RPMI7951 (cell line): Measurements from ENCODE around the gene VEGFC. TPM values are rescaled to one million over a fixed set of nuclear protein-coding genes. Genes with fewer than 3 reads are reported as not detected.

Experiments used
- DNase-seq: peaks from one replicate; pipeline ENCODE4 v3.0.0-alpha.2; 2012; ENCODE audit warnings: low read depth
- total RNA-seq: library from RNA; depleted of rRNA; stranded (reverse); fragments of >200 nt; shearing (Covaris generic); gene quantifications from 2 replicates; pipeline ENCODE4 v1.2.3, GENCODE V29; 2014

Gene VEGFC
- total RNA-seq, 1 experiment from 2014 or later = 58.6 TPM

GRCh38 chr4:176690716-176691115 is 102.0 kb downstream of the VEGFC start:
- no peak for DNase-seq

DNA sequence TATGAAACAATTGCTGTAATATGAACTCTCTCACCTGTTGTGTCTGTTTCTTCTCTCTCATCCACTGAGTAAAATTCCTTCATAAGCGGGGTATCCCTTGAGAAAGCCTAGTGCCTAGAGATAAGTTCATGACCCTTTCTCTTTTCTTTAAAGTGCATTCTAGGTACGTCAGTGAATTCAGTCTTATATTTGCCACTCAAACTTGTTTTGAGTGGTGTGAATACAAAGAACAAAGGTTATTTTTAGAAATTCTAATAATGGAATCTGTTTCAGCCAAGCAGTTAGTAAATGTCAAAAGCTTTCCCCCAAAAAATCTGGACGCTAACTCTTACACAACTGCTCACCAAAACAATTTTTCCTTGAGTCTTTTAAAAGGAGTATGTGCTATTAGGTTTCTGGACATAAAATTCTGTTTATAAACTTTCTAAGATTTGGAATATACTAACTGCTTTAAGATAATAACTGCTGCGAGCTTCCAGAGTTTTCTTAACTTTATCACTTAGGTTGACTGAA is 112.0 kb downstream of the VEGFC start:
- no peak for DNase-seq

- no peak for DNase-seq
These were observed 115.8 kb downstream of the VEGFC start for GRCh38 chr4:176676901-176677300.

DNA sequence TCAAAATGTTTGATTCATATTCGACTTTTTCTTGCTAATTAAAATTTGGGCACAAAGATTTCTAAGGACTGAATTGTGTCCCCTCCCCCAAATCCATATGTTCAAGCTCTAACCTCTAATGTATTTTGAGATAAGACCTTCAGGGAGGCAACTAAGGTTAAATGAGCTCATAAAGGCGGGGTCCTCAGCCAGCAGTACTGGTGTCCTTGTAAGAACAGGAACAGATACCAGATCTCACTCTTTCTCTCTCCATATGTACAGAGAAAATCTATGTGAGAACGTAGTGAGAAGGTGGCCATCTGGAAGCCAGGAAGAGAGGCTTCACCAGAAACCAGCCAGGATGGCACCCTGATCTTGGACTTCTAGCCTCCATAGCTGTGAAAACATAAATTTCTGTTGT is 116.9 kb downstream of the VEGFC start:
- no peak for DNase-seq

- DNase-seq = peak; percentile 44
These were observed 121.2 kb downstream of the VEGFC start for GRCh38 chr4:176671532-176671931.

- no peak for DNase-seq
These were observed 124.4 kb downstream of the VEGFC start for GRCh38 chr4:176668324-176668723.

DNA sequence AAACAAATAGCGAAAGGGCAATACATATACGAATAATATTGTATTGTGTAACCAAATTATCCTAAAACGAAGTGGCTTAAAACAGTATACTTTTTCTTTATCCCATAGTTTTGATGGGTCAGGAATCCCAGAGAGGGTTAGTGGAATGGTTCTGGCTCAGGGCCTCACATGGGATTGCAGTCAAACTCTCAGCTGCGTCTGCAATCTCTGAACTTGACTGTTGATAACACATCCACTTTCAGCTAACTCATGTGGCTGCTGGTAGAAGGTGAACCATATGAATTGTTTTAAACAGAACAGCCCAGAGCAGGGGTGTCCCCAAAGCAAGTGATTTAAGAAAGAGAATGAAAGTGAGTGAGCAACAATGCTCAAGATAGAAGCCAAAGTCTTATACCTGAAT is 127.8 kb downstream of the VEGFC start:
- no peak for DNase-seq

GRCh38 chr4:176660561-176660960 is 132.2 kb downstream of the VEGFC start:
- peak; percentile 49 for DNase-seq

DNA sequence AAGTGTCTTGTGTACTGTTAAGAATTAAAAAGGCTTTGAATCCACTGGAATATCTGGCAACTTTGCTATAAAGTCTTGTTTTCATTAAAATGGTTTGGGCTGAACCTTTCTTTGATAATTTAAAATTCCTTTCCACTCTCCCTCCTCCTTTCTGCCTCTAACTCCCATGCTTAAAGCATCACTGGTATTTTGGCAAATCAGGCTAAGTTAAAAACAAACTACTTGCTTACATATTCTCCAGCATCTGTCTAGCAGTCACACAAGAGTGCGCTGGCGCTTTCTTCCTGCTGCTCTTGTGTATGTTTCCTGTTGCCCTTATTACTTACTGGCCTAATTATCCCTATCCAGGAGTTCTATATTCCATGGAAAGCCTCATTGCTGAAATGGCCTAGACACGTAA is 136.6 kb downstream of the VEGFC start:
- no peak for DNase-seq

GRCh38 chr4:176654565-176655216 is 138.0 kb downstream of the VEGFC start:
- DNase-seq = no peak

GRCh38 chr4:176653401-176654220 is 139.1 kb downstream of the VEGFC start:
- peak; percentile 26 for DNase-seq

GRCh38 chr4:176646311-176646710 is 146.4 kb downstream of the VEGFC start:
- DNase-seq = peak; percentile 42

- DNase-seq = peak; percentile 40
These were observed 147.3 kb downstream of the VEGFC start for GRCh38 chr4:176645246-176645960.

DNA sequence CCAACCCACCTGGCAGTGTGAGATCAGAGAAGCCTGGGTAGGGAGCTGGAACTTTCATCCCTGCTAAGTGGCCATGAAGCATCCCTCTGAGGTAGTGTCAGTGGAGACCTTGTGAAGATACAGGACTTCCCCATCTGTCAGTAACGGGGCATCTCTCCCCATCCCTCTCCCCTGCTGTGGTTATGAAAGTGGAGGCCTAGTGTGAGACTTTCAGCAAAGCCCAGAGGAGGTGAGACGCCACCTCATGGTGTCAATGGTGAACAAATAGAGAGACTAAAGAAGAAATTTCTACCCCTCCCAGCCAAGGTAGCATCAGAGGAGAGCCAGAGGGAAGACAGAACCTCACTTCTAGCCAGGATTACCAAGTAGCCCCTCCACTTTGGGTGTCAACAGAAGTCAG is 150.2 kb downstream of the VEGFC start:
- DNase-seq = no peak

- DNase-seq = peak; percentile 37
These were observed 151.5 kb downstream of the VEGFC start for GRCh38 chr4:176641237-176641636.

DNA sequence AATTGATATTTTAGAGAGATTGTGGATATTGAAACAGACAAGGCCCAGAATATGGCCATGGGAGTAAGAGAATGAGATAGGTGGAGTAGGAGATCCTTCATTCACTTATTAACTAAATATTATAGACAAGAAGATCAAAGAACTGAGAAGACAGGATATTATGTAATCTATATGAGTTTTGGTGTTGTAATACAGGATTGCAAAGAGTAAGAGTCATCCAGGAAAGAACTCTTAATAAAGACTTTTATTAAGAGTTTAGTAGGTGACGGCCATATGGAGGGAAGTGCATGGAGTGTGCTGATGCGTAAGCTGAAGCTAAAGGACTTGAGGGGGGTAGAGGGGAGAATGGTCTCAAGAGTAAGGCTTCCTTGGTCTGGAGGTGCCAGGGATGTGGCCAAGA is 153.7 kb downstream of the VEGFC start:
- DNase-seq = no peak

DNA sequence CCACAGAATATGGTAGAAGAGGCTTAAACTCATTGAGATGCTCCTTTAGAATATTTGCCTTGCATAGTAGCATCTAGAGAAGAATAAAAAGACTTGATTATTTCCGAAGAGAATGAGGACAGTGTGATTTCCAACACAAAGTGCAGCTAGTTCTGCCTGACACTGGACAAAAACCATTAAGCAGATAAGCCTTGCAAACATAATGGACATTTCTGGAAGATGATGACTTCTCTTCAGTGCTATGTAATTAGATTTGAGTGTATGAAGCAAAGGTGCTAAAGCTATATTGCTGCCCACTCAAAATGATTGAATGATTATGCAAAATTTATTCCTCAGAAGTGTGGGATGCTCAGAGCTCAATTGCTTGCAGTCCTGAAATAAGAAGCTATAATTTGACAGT is 156.4 kb downstream of the VEGFC start:
- DNase-seq = no peak

GRCh38 chr4:176635372-176636261 is 157.1 kb downstream of the VEGFC start:
- peak; percentile 86 for DNase-seq
